Progenitor cell of endocrine pancreas (in vitro differentiated cells): ENCODE data around the gene STPG4. TPM values are rescaled to one million over a fixed set of nuclear protein-coding genes. Genes with fewer than 3 reads are reported as not detected.

Experiments
- DNase-seq: peaks from one replicate; pipeline ENCODE4 v3.0.0; 2021; ENCODE audit warnings: low spot score; ENCODE audit not compliant: unreplicated experiment
- H3K27ac Mint-ChIP-seq: 2 replicates; pipeline ENCODE4 v1.8.0; 2021; ENCODE audit warnings: mild to moderate bottlenecking, moderate library complexity, mixed read lengths
- H3K27me3 Mint-ChIP-seq: 2 replicates; pipeline ENCODE4 v1.8.0; 2021; ENCODE audit warnings: mixed read lengths
- H3K36me3 Mint-ChIP-seq: 2 replicates; pipeline ENCODE4 v1.8.0; 2022; ENCODE audit warnings: mixed read lengths; ENCODE audit not compliant: insufficient read depth
- H3K4me1 Mint-ChIP-seq: 2 replicates; pipeline ENCODE4 v1.8.0; 2021; ENCODE audit warnings: low read depth, mixed read lengths
- H3K4me3 Mint-ChIP-seq: 2 replicates; pipeline ENCODE4 v1.8.0; 2021; ENCODE audit warnings: low read depth, mild to moderate bottlenecking, moderate library complexity, mixed read lengths
- H3K9me3 Mint-ChIP-seq: 2 replicates; pipeline ENCODE4 v1.8.0; 2021; ENCODE audit warnings: low read depth, mixed read lengths
- CTCF ChIP-seq: fragments of 200-600 bp; sonication (generic); IDR thresholded peaks from one replicate; pipeline ENCODE4 v1.5.0; 2021; ENCODE audit warnings: antibody characterized with exemption, mild to moderate bottlenecking; ENCODE audit not compliant: unreplicated experiment
- long read RNA-seq: library from polyadenylated mRNA; unstranded; transcript quantifications from one replicate; pipeline ENCODE4 v2.0.0, GENCODE V29; 2020
- total RNA-seq: library from RNA; stranded (reverse); gene quantifications from 2 replicates; pipeline ENCODE4 v1.2.1, GENCODE V29; 2021

The STPG4 gene
- total RNA-seq: 0.33 and 0.34 TPM in 2 replicates
- long read RNA-seq: 0 reads

GRCh38 chr2:47155091-47155876 is at the start of gene STPG4:
TSS of gene STPG4 (minus strand) at chr2:47155308. CDS start at chr2:47155251, 57 bp downstream.
- H3K9me3 Mint-ChIP-seq: no peaks in the 10 kb centered on the region
- H3K27ac Mint-ChIP-seq: peak within 1 kb of the TSS; percentile 10
- no peak for DNase-seq
- H3K36me3 Mint-ChIP-seq: peaks cover 30% of the 10 kb centered on the region
- H3K27me3 Mint-ChIP-seq: no peaks in the 10 kb centered on the region
- peaks cover 3% of the 10 kb centered on the region for H3K4me1 Mint-ChIP-seq
- TF ChIP-seq CTCF: no peak
- H3K4me3 Mint-ChIP-seq: no peak within 1 kb of the TSS

DNA sequence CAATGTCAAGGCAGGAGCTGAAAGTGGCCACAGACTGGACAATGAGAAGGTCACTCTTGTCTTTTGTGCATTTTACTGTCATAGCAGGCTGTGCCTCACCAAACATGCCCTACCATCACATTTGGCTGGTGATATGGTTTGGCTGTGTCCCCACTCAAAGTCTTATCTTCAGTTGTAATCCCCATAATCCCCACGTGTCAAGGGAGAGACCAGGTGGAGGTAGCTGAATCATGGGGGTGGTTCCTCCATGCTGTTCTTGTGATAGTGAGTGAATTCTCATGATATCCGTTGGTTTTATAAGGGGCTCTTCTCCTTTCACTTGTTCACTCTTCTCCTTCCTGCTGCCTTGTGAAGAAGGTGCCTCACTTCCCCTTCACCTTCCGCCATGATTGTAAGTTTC is 49.6 kb upstream of the STPG4 start:
- H3K4me3 Mint-ChIP-seq: no peak overlapping the region
- no peaks in the 10 kb centered on the region for H3K36me3 Mint-ChIP-seq
- no peak overlapping the region for H3K27ac Mint-ChIP-seq
- H3K4me1 Mint-ChIP-seq: peaks cover 12% of the 10 kb centered on the region
- no peak for DNase-seq
- H3K9me3 Mint-ChIP-seq: no peaks in the 10 kb centered on the region
- no peak for TF ChIP-seq CTCF
- H3K27me3 Mint-ChIP-seq: peaks cover 25% of the 10 kb centered on the region

DNA sequence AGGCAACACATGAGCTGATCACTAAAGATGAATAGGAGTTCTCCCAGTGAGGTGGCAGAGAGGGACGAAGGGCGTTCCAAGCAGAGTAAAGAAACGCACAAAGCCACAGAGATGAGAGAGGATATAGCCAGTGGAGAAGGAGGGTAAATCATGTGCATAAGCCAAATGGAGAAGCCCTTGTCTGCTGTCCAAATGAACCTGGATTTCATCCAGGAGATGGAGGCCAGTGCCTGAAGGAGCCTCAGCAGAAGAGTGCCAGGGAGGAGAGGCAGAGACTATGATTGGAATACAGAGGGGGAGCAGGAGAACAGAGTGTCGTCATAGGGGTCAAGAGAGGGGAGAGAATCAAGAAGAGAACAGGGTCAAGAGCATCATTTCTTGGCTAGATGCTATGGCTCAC is 48.9 kb upstream of the STPG4 start:
- peaks cover 11% of the 10 kb centered on the region for H3K4me1 Mint-ChIP-seq
- no peak for TF ChIP-seq CTCF
- no peaks in the 10 kb centered on the region for H3K9me3 Mint-ChIP-seq

DNA sequence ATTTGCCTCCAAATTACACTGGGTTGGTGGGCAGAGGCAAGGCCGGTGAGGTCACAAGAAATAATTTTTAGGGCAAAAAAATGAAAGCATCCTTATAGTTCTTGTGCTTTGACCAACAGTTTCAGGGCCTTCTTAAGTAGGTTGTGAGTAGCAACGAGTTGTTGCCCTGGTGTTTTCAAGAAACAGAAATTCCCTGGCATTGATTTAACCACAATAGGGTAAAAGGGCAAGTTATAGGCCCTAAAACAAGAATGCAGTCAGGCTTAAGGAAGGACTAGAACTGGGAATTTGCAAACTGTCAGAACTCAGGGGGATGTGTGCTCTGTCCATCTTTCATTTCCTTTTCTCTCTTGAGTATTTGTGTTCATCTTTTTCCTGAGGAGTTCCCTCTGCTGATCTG is 46.1 kb upstream of the STPG4 start:
- H3K27me3 Mint-ChIP-seq: peaks cover 27% of the 10 kb centered on the region
- peaks cover 6% of the 10 kb centered on the region for H3K4me1 Mint-ChIP-seq
- H3K4me3 Mint-ChIP-seq: no peak overlapping the region
- no peak for DNase-seq
- no peak overlapping the region for H3K27ac Mint-ChIP-seq
- H3K9me3 Mint-ChIP-seq: no peaks in the 10 kb centered on the region
- no peaks in the 10 kb centered on the region for H3K36me3 Mint-ChIP-seq
- no peak for TF ChIP-seq CTCF

More for the DNA sequence above, 48.9 kb upstream of the STPG4 start:
- Mint-ChIP-seq H3K27me3 (peaks cover 25% of the 10 kb centered on the region), H3K27ac (peak overlapping the region; percentile 68), H3K4me3 (no peak overlapping the region), H3K36me3 (no peaks in the 10 kb centered on the region)
- no peak for DNase-seq

DNA sequence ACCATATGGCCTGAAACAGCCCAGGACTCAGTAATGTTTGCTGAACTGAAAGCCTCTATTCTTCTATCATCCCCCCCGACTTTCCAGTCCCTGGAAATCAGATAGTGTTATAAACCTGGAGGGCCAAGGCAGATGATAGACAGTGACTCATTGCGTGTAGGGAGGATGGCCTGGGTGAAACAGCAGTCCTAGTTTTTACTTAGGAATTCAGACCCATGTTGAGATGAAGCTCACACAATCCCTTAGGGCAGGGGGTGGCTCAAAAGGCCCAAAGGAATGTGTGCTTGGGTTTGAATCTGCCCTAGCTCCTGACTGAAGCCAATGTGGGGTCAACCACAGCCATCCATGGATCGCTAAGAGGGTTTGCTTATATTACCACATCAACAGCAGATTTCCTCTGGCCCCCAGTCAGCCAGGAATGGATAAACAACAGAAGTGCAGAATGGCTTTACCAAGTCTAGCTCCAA is 43.9 kb upstream of the STPG4 start:
- Mint-ChIP-seq H3K27me3 (peaks cover 9% of the 10 kb centered on the region), H3K4me3 (no peak overlapping the region), H3K36me3 (no peaks in the 10 kb centered on the region), H3K4me1 (peaks cover 4% of the 10 kb centered on the region), H3K9me3 (no peaks in the 10 kb centered on the region), H3K27ac (no peak overlapping the region)
- no peak for DNase-seq
- no peak for TF ChIP-seq CTCF
